Heart left ventricle (tissue), 13 donors: Measurements from ENCODE around the gene PTPRE.

Source experiments
- POLR2A ChIP-seq, 2 donors: fragments of 450-650 bp; IDR thresholded peaks; one replicate each; pipeline ENCODE4 v1.6.1; 2017; ENCODE audit warnings: antibody characterized with exemption in 2 of 2, mild to moderate bottlenecking in 2 of 2, moderate library complexity in 2 of 2
- TF ChIP-seq, protein P1 (sequence below), 12 donors: fragments of 200-600 bp; sonication (generic) in 4 of 12; IDR thresholded peaks; one replicate each; pipeline versions ENCODE4 v1.5.0 to v1.8.0; 2018 to 2022; ENCODE audit warnings: antibody characterized with exemption in 12 of 12, mild to moderate bottlenecking in 5 of 12
- donor health status: ischemic (EF 13 %, LVEDD 7.1; RV severe dilation, severe dysfunction).
- donor health status: DM: no; HTN: yes; CAD: no.
- donor health status: DM: no; HTN: no; CAD: no.
- donor health status: ischemic (EF 25% LVEDD 6.9; RV normal size, moderate dysfunction).
- donor health status: ischemic (EF 25% LVEDD 5.7; RV mildly dilated, moderate dysfunction).
- donor health status: ischemic (EF 35%, LVEDD 5.7; RV mildly dilated, moderate dysfunction).
- donor health status: nonischemic (EF 11% LVEDD 7.7; RV severe dilation, severe dysfunction).
- donor health status: DM: yes; HTN: yes; CAD: no.
- donor health status: PGD.
- donor health status: ischemic (EF 29% LVEDD 5.4; RV normal size, mild dysfunction).
- donor health status: nonischemic (EF 23%, LVEDD 6.1; RV moderate dilation, normal function).

DNA sequence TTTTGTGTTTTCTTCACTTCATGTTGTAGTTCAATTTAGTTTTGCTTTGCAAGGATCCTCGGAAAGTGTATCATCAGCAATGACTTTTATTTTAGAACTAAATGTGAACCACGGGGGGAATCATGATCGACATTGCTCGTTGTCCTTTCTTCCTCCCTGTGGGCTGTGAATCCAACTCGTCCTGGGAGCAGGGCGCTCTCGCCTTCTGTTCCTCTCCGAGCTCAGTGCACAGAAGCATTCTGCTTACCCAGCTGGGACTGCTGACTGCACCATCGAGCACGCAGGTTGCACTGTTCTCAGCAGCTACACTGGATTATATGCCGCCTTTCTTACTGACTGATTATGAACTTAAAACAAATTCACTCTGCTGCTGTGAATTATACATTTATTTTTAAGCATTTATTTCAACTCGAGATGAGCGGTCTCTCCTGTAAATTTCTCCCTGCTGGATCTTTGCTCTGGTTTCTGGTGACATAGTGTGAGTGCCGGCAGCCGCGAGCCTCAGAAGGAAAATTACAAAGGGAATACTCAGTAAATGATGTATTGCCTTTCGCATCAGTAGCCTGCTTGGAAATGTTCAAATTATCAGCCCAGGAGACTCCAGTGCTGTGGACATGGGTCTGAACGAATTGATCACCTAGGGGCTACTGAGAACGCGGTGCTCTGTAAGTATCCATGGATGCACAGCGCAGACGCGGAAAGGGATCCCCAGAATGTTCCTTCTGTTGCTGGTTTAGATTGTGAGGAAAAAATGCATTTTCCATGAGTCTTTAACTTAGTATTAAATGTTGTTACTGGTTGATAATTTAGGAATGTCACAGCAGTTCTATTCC, 92.6 kb downstream of the PTPRE start:
- TF ChIP-seq, protein P1, sequence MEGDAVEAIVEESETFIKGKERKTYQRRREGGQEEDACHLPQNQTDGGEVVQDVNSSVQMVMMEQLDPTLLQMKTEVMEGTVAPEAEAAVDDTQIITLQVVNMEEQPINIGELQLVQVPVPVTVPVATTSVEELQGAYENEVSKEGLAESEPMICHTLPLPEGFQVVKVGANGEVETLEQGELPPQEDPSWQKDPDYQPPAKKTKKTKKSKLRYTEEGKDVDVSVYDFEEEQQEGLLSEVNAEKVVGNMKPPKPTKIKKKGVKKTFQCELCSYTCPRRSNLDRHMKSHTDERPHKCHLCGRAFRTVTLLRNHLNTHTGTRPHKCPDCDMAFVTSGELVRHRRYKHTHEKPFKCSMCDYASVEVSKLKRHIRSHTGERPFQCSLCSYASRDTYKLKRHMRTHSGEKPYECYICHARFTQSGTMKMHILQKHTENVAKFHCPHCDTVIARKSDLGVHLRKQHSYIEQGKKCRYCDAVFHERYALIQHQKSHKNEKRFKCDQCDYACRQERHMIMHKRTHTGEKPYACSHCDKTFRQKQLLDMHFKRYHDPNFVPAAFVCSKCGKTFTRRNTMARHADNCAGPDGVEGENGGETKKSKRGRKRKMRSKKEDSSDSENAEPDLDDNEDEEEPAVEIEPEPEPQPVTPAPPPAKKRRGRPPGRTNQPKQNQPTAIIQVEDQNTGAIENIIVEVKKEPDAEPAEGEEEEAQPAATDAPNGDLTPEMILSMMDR (IDR thresholded peaks at IDR 0.05): no peak
- TF ChIP-seq POLR2A (IDR thresholded peaks at IDR 0.05): no peak
